ENCODE data around the gene SLC66A3.

The SLC66A3 gene

GRCh38 chr2:11129598-11130449 lies 25.4 kb upstream of the SLC66A3 start:
- no peak for TF ChIP-seq CTCF (IDR thresholded peaks at IDR 0.05; ENCODE audit: low read depth, low read length)
- H3K4me3 ChIP-seq (ENCODE audit: low read depth, low read length): peak overlapping the region; percentile 29; the same call in 1 of the 2 replicates

- TF ChIP-seq CTCF (IDR thresholded peaks at IDR 0.05; ENCODE audit: low read depth, low read length): no peak
- H3K4me3 ChIP-seq (ENCODE audit: low read depth, low read length): no peak overlapping the region
Measured at GRCh38 chr2:11131166-11131920, 23.9 kb upstream of the SLC66A3 start.

- no peak for TF ChIP-seq CTCF (IDR thresholded peaks at IDR 0.05; ENCODE audit: low read depth, low read length)
- no peak overlapping the region for H3K4me3 ChIP-seq (ENCODE audit: low read depth, low read length)
Measured at GRCh38 chr2:11132036-11132671, 23.1 kb upstream of the SLC66A3 start.

GRCh38 chr2:11133238-11133935 lies 21.9 kb upstream of the SLC66A3 start:
- H3K4me3 ChIP-seq (ENCODE audit: low read depth, low read length): peak overlapping the region; percentile 59
- TF ChIP-seq CTCF (IDR thresholded peaks at IDR 0.05; ENCODE audit: low read depth, low read length): no peak

- no peak for TF ChIP-seq CTCF (IDR thresholded peaks at IDR 0.05; ENCODE audit: low read depth, low read length)
- no peak overlapping the region for H3K4me3 ChIP-seq (ENCODE audit: low read depth, low read length)
Measured at GRCh38 chr2:11133936-11134320, 21.3 kb upstream of the SLC66A3 start.

- no peak overlapping the region for H3K4me3 ChIP-seq (ENCODE audit: low read depth, low read length)
- TF ChIP-seq CTCF (IDR thresholded peaks at IDR 0.05; ENCODE audit: low read depth, low read length): no peak
Measured at GRCh38 chr2:11134349-11134748, 20.9 kb upstream of the SLC66A3 start.
